ENCODE data around the gene MAP3K12.
A peak's percentile ranks its signal among the peaks of the same experiment; 100 is the strongest.
"Not testable (repeated sequence)": the region's sequence is repeated elsewhere in the genome, so short reads cannot be mapped to it uniquely, and the experiment has no call there.

MAP3K12 gene

GRCh38 chr12:53499266-53500141 is at the start of gene MAP3K12:
Gene MAP3K12 (minus strand): TSS chr12:53499458. CDS start chr12:53487391, 12,067 bp downstream.
- H3K27ac ChIP-seq = peak within 1 kb of the TSS; percentile 99

GRCh38 chr12:53548354-53548753 is 49.1 kb upstream of the MAP3K12 start:
- H3K27ac ChIP-seq = not testable (repeated sequence)

More at GRCh38 chr12:53499266-53500141, at the start of gene MAP3K12:
- TF ChIP-seq CTCF (conservative IDR thresholded peaks at IDR 0.05) = peak; percentile 17; the same call in 1 of the 2 replicates

DNA sequence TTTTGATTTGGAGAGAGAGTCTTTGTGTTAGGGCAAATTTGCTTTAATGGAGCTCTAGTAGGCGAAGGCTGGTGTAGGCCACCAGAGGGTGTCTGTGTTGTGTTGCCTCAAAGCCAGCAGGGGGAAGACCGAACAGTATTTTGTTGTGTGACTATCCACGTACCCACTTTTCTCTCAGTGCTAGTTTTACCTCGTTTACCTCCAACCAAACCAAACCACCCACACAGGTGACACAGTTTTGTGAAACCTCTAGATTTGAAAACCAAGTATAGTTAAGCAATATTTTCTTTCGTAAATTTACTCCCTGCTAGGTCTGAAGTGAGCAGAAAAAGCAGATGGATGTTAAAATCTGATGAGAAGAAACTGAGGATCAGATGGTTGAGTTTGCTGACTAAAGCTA is 44.3 kb upstream of the MAP3K12 start:
- peak overlapping the region; percentile 99 for H3K27ac ChIP-seq
- TF ChIP-seq CTCF (conservative IDR thresholded peaks at IDR 0.05) = peak; percentile 95

DNA sequence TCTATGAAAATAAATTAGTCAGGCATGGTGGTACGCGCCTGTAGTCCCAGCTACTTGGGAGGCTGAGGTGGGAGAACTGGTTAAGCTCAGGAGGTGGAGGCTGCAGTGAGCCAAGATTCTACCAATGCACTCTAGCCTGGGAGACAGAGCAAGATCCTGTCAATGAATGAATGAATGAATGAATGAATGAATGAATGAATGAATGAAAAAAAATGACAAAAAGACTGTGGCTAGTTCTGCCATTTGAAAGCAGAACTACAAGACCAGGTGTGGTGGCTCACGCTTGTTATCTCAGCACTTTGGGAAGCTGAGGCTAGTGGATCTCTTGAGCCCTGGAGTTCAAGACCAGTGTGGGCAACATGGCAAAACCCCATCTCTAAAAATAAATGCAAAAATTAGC is 40.3 kb upstream of the MAP3K12 start:
- H3K27ac ChIP-seq = peak overlapping the region; percentile 99
- TF ChIP-seq CTCF (conservative IDR thresholded peaks at IDR 0.05) = no peak

DNA sequence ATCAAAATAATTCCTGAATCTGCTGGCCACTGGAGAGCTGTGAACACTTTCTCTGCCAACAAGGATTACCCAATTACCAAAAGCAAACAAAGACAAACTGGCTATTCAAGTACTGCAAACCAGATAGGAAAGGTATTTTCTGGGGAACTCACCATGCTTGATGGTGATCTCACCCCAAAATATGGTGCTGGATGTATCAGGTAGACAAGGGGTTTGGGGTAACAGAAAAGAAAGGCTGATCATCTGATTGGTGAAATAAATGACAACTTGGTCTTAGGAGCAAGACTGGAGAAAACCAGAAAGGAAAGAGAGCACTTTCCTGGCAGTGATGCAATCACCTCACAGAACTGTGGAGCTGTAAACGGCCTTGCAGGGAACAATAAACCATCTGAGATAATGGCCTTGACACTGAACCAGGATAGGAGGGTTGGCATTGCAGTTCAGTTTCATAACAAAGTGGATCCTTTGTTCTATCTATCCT is 39.0 kb upstream of the MAP3K12 start:
- peak overlapping the region; percentile 99 for H3K27ac ChIP-seq
- TF ChIP-seq CTCF (conservative IDR thresholded peaks at IDR 0.05) = no peak

GRCh38 chr12:53536962-53537361 is 37.7 kb upstream of the MAP3K12 start:
- H3K27ac ChIP-seq = peak overlapping the region; percentile 99
- TF ChIP-seq CTCF (conservative IDR thresholded peaks at IDR 0.05) = no peak

DNA sequence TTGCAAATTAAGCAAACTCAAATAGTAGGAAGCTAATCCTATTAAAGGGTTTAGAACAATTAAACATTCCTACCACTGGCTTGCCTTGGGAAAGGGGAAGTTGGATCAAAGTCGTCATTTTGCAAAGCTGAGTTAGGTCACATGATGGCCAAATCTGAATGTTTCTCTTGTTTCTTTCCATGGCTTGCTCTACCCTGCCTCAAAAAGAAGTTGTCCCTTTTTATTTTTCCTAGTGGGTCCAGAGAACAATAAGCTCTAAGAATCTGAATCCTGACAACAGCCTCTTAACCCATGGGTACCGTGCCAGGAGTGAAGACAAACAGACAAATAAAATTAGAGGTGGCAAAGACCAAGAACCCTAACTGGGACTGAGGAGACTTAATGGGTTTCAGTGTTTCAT is 34.2 kb upstream of the MAP3K12 start:
- TF ChIP-seq CTCF (conservative IDR thresholded peaks at IDR 0.05) = no peak
- no peak overlapping the region for H3K27ac ChIP-seq
